Gastroesophageal sphincter (tissue), 4 donors: ENCODE data around the gene ADGRG3. TPM values are rescaled to one million over a fixed set of nuclear protein-coding genes. Genes with fewer than 3 reads are reported as not detected.

Experiments
- ATAC-seq: fragments of 150-250 bp; one replicate; pipeline ENCODE4 v1.9.1; 2016; ENCODE audit warnings: mild to moderate bottlenecking, moderate library complexity
- H3K27ac ChIP-seq, 4 donors: fragments of 200-600 bp; sonication (generic) in 3 of 4; 1 replicate in 3 of 4; 2 replicates in 1 of 4; pipeline ENCODE4 v1.5.1; 2016 to 2019
- H3K27me3 ChIP-seq: fragments of 200-600 bp; sonication (generic); one replicate; pipeline ENCODE4 v1.5.1; 2019
- H3K36me3 ChIP-seq, 2 donors: fragments of 200-600 bp; sonication (generic); one replicate each; pipeline ENCODE4 v1.5.1; 2019; ENCODE audit warnings: control low read depth in 1 of 2
- H3K4me1 ChIP-seq, 3 donors: fragments of 200-600 bp; sonication (generic); 1 replicate in 2 of 3; 2 replicates in 1 of 3; pipeline ENCODE4 v1.5.1; 2016 to 2019; ENCODE audit warnings: control low read depth in 2 of 3
- H3K4me3 ChIP-seq, 2 donors: fragments of 200-600 bp; sonication (generic); one replicate each; pipeline ENCODE4 v1.5.1; 2019; ENCODE audit warnings: mild to moderate bottlenecking in 1 of 2, moderate library complexity in 1 of 2
- H3K9me3 ChIP-seq, 3 donors: fragments of 200-600 bp; sonication (generic); one replicate each; pipeline ENCODE4 v1.5.1; 2017 to 2019; ENCODE audit warnings: control low read depth in 2 of 3
- EP300 ChIP-seq: sonication (generic); formaldehyde crosslinking; IDR thresholded peaks from one replicate; pipeline ENCODE4 v1.6.1; 2017; ENCODE audit warnings: antibody characterized with exemption, mild to moderate bottlenecking
- POLR2A ChIP-seq, 2 donors: fragments of 450-650 bp; IDR thresholded peaks; one replicate each; pipeline ENCODE4 v1.6.1; 2017; ENCODE audit warnings: antibody characterized with exemption in 2 of 2, mild to moderate bottlenecking in 2 of 2, moderate library complexity in 1 of 2
- POLR2AphosphoS5 ChIP-seq: sonication (generic); formaldehyde crosslinking; IDR thresholded peaks from one replicate; pipeline ENCODE4 v1.6.1; 2017; ENCODE audit warnings: antibody characterized with exemption
- WGBS, 2 donors: methylation state at CpG; one replicate each; pipeline ENCODE4 v1.1.5; 2018; ENCODE audit warnings: low coverage in 1 of 2; 5-methylcytosine and 5-hydroxymethylcytosine counted together
- total RNA-seq, 4 donors: library from RNA; depleted of rRNA; stranded (reverse); fragments of >200 nt; gene quantifications; one replicate each; pipeline ENCODE4 v1.1.0, GENCODE V29; 2016
- TF ChIP-seq, protein P1 (sequence below), 4 experiments: fragments of 200-600 bp in 2 of 4; fragments of 450-650 bp in 2 of 4; sonication (generic) in 1 of 4; IDR thresholded peaks; one replicate each; pipeline ENCODE4 v1.5.1; 2017 to 2019; ENCODE audit warnings: antibody characterized with exemption in 4 of 4, mild to moderate bottlenecking in 2 of 4, moderate library complexity in 2 of 4

ADGRG3 gene
- total RNA-seq, 4 donors from 2014 or later = 0.31 to 7.4 (median 2.2) TPM

DNA sequence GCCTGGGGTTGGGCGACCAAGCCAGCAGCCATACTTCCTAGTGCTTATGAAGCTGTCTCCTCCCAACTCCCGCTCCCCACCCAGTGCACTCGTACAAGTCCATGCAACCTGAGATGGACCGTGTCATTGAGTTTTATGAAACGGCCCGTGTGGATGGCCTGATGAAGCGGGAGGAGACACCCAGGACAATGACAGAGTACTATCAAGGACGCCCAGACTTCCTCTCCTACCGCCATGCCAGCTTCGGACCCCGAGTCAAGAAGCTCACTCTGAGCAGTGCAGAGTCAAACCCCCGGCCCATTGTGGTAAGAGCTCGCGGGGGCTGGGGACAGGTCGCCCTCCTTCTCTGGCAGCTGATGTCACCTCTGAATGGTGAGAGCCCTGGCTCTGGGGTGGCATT is 56.4 kb downstream of the ADGRG3 start:
- peaks cover 14% of the 10 kb centered on the region for H3K27me3 ChIP-seq
- no peak for ATAC-seq
- no peak overlapping the region for H3K27ac ChIP-seq
- no peaks in the 10 kb centered on the region for H3K9me3 ChIP-seq
- H3K4me3 ChIP-seq = no peak overlapping the region
- 77 to 88% methylated on average over 5 of the region's 15 CpGs for WGBS, 2 donors
- TF ChIP-seq POLR2A (IDR thresholded peaks at IDR 0.05) (no peak), EP300 (no peak), POLR2AphosphoS5 (no peak)
- TF ChIP-seq, protein P1, sequence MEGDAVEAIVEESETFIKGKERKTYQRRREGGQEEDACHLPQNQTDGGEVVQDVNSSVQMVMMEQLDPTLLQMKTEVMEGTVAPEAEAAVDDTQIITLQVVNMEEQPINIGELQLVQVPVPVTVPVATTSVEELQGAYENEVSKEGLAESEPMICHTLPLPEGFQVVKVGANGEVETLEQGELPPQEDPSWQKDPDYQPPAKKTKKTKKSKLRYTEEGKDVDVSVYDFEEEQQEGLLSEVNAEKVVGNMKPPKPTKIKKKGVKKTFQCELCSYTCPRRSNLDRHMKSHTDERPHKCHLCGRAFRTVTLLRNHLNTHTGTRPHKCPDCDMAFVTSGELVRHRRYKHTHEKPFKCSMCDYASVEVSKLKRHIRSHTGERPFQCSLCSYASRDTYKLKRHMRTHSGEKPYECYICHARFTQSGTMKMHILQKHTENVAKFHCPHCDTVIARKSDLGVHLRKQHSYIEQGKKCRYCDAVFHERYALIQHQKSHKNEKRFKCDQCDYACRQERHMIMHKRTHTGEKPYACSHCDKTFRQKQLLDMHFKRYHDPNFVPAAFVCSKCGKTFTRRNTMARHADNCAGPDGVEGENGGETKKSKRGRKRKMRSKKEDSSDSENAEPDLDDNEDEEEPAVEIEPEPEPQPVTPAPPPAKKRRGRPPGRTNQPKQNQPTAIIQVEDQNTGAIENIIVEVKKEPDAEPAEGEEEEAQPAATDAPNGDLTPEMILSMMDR (IDR thresholded peaks at IDR 0.05) = no peak
- H3K36me3 ChIP-seq = no peaks in the 10 kb centered on the region
- no peaks in the 10 kb centered on the region for H3K4me1 ChIP-seq

DNA sequence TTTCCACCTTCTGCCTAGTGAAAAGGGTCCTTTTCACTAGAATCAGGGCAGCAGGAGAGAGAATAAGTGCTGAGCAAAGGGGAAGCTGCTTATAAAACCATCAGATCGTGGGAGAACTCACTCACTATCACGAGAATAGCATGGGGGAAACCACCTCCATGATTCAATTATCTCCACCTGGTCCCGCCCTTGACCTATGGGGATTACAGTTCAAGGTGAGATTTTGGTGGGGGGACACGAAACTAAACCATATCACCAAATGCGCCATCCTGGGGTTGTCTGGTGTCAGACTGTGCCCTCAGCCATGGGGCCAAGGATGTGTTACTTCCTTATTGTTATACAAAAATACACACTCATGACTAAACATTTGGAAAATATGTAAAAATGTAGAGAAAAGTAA is 57.0 kb downstream of the ADGRG3 start:
- Histone ChIP-seq H3K36me3 (no peaks in the 10 kb centered on the region), H3K9me3 (no peaks in the 10 kb centered on the region), H3K27me3 (peaks cover 14% of the 10 kb centered on the region), H3K4me1 (no peaks in the 10 kb centered on the region), H3K27ac (no peak overlapping the region), H3K4me3 (no peak overlapping the region)
- 29 to 90% methylated on average over 2 to 4 of the region's 5 CpGs for WGBS, 2 donors
- TF ChIP-seq POLR2A (IDR thresholded peaks at IDR 0.05) = no peak
- TF ChIP-seq POLR2AphosphoS5 = no peak
- TF ChIP-seq, protein P1 (IDR thresholded peaks at IDR 0.05) = no peak
- TF ChIP-seq EP300 = no peak
- no peak for ATAC-seq

DNA sequence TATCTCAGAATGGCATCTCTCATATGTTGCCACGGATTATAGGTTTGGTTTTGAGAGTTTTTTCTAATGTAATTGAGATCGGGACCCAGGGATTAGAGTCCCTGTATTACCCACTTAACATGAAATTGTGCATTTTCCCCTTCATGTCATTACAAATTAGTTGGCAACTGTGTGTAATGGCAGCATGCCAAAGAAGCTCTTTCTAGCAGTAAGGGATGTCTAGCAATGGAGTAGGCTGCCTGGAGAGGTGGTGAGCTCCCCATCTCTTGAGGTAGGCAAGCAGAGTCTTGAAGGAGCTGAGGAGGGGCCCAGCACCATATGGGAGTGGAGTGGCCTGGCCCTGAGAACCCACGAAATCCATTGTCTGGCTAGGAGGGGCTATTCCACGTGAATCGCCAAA is 57.4 kb downstream of the ADGRG3 start:
- Histone ChIP-seq H3K27ac (no peak overlapping the region), H3K4me3 (no peak overlapping the region), H3K4me1 (no peaks in the 10 kb centered on the region), H3K36me3 (no peaks in the 10 kb centered on the region), H3K9me3 (no peaks in the 10 kb centered on the region), H3K27me3 (peaks cover 14% of the 10 kb centered on the region)
- 48 to 67% methylated on average over 2 to 3 of the region's 5 CpGs for WGBS, 2 donors
- TF ChIP-seq POLR2A (IDR thresholded peaks at IDR 0.05) = no peak
- TF ChIP-seq, protein P1 (IDR thresholded peaks at IDR 0.05) = no peak
- TF ChIP-seq POLR2AphosphoS5 = no peak
- TF ChIP-seq EP300 = no peak
- ATAC-seq = no peak

DNA sequence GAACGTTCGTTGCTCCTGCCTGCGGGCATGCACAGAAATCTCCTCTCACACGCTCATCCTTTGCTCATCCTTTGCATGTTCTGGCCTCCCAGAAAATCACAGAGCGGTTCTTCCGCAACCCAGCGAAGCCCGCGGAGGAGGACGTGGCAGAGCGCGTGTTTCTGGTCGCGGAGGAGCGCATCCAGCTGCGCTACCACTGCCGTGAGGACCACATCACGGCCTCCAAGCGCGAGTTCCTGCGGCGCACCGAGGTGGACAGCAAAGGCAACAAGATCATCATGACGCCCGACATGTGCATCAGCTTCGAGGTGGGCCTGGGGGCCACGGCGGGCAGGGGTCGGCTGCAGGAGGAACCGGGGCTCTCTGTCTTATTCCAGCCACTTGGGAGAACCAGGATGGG is 57.9 kb downstream of the ADGRG3 start:
- WGBS, 2 donors = 80 to 100% methylated on average over 1 to 4 of the region's 30 CpGs
- no peak for ATAC-seq
- H3K36me3 ChIP-seq = no peaks in the 10 kb centered on the region
- H3K9me3 ChIP-seq = no peaks in the 10 kb centered on the region
- H3K27ac ChIP-seq = no peak overlapping the region
- peaks cover 14% of the 10 kb centered on the region for H3K27me3 ChIP-seq
- no peaks in the 10 kb centered on the region for H3K4me1 ChIP-seq
- no peak overlapping the region for H3K4me3 ChIP-seq
- TF ChIP-seq, protein P1 (IDR thresholded peaks at IDR 0.05) = no peak
- no peak for TF ChIP-seq POLR2AphosphoS5

DNA sequence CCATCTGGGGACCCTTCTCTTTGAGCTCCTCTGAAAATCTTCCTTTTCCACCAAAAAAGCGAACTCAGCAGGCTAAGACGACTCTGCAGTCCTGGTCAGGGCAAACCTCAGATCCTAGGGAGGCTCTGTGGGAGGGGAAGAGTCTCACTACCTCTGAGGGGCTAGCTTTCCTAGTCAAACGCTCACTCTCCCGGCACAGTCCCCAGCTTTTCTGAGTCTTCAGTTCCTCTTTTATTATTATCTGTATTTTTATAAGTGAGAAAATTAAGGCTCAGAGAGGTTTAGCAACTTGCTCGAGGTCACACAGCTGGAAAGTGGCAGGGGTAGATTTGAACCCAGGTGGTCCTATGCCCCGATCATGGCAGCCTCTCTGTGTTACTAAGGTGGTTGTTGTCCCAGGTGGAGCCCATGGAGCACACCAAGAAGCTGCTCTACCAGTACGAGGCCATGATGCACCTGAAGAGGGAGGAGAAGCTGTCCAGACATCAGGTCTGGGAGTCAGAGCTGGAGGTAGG is 58.4 kb downstream of the ADGRG3 start:
- Histone ChIP-seq H3K27me3 (peaks cover 14% of the 10 kb centered on the region), H3K4me1 (no peaks in the 10 kb centered on the region), H3K27ac (no peak overlapping the region), H3K9me3 (no peaks in the 10 kb centered on the region), H3K36me3 (no peaks in the 10 kb centered on the region), H3K4me3 (no peak overlapping the region)
- 73 to 82% methylated on average over 5 to 6 of the region's 7 CpGs for WGBS, 2 donors
- no peak for ATAC-seq
- TF ChIP-seq, protein P1 (IDR thresholded peaks at IDR 0.05) = no peak
- TF ChIP-seq EP300 (no peak), POLR2A (IDR thresholded peaks at IDR 0.05) (no peak), POLR2AphosphoS5 (no peak)
